Endodermal cell (in vitro differentiated cells): ENCODE measurements around the gene TPD52L3. TPM values are rescaled to one million over a fixed set of nuclear protein-coding genes. Genes with fewer than 3 reads are reported as not detected.

ENCODE experiments used
- DNase-seq: peaks from one replicate; pipeline ENCODE4 v3.0.0-alpha.2; 2017
- H3K27ac ChIP-seq: 2 replicates; pipeline ENCODE4 v1.5.1; 2013; ENCODE audit warnings: mild to moderate bottlenecking, low read depth, low read length, moderate library complexity
- H3K27me3 ChIP-seq: 2 replicates; pipeline ENCODE4 v1.6.1; 2013; ENCODE audit warnings: mild to moderate bottlenecking, low read length, moderate library complexity; ENCODE audit not compliant: insufficient read depth, control insufficient read depth, poor library complexity, severe bottlenecking
- H3K36me3 ChIP-seq: 2 replicates; pipeline ENCODE4 v1.7.0; 2013; ENCODE audit warnings: mild to moderate bottlenecking, low read length, moderate library complexity; ENCODE audit not compliant: control insufficient read depth, insufficient read depth
- H3K4me1 ChIP-seq: one replicate; pipeline ENCODE4 v1.7.0; 2013; ENCODE audit warnings: low read length; ENCODE audit not compliant: control insufficient read depth, insufficient read depth
- H3K4me3 ChIP-seq: 2 replicates; pipeline ENCODE4 v1.5.1; 2013; ENCODE audit warnings: mild to moderate bottlenecking, low read length, moderate library complexity
- H3K9ac ChIP-seq: 2 replicates; pipeline ENCODE4 v1.6.1; 2013; ENCODE audit warnings: mild to moderate bottlenecking, low read length, moderate library complexity; ENCODE audit not compliant: poor library complexity, severe bottlenecking; ENCODE audit errors: extremely low read depth
- H3K9me3 ChIP-seq: 2 replicates; pipeline ENCODE4 v1.6.1; 2013; ENCODE audit warnings: mild to moderate bottlenecking, low read length, moderate library complexity; ENCODE audit not compliant: control insufficient read depth
- H3K27ac Mint-ChIP-seq: 2 replicates; pipeline ENCODE4 v1.8.0; 2020; ENCODE audit warnings: mixed read lengths
- H3K27me3 Mint-ChIP-seq: 2 replicates; pipeline ENCODE4 v1.8.0; 2021; ENCODE audit warnings: mild to moderate bottlenecking, mixed read lengths; ENCODE audit not compliant: insufficient read depth
- H3K36me3 Mint-ChIP-seq: 2 replicates; pipeline ENCODE4 v1.8.0; 2020; ENCODE audit warnings: low read depth, mixed read lengths
- H3K4me1 Mint-ChIP-seq: 2 replicates; pipeline ENCODE4 v1.8.0; 2020; ENCODE audit warnings: mixed read lengths
- H3K4me3 Mint-ChIP-seq: 2 replicates; pipeline ENCODE4 v1.8.0; 2020; ENCODE audit warnings: mild to moderate bottlenecking, moderate library complexity, mixed read lengths
- H3K9me3 Mint-ChIP-seq: 2 replicates; pipeline ENCODE4 v1.8.0; 2020; ENCODE audit warnings: mild to moderate bottlenecking, mixed read lengths
- WGBS, 2 experiments: methylation state at CpG; one replicate each; pipeline versions ENCODE4 v1.1.5 to v1.1.7; 2013; ENCODE audit warnings: missing lambda C conversion rate in 2 of 2, mixed read lengths in 1 of 2; ENCODE audit not compliant: insufficient coverage in 1 of 2, insufficient read length in 1 of 2; 5-methylcytosine and 5-hydroxymethylcytosine counted together
- long read RNA-seq, 4 experiments: library from polyadenylated mRNA in 2 of 4; library from RNA in 1 of 4; library from capped mRNA in 1 of 4; stranded (forward) in 3 of 4; unstranded in 1 of 4; transcript quantifications; one replicate each; pipeline ENCODE4 v2.0.0, GENCODE V29; 2020 to 2021; ENCODE audit warnings: inconsistent platforms in 1 of 4
- polyA plus RNA-seq, 2 experiments: library from polyadenylated mRNA; stranded (reverse); fragments of 50-300 nt; gene quantifications; one replicate each; pipeline ENCODE4 v1.2.3, GENCODE V29; 2013
- total RNA-seq, 2 donors: library from RNA; stranded (reverse); fragmentation: NEBNext Ultra II Directional in 1 of 2; extraction: Animal tissue kit (Norgen Biotek cat#: 25700) in 1 of 2; gene quantifications; 2 replicates in 1 of 2; 3 replicates in 1 of 2; pipeline ENCODE4 v1.2.1, GENCODE V29; 2021
- TF ChIP-seq, protein P1 (sequence below): fragments of 200-600 bp; sonication (generic); conservative IDR thresholded peaks from 2 replicates; pipeline ENCODE4 v1.5.0; 2021; ENCODE audit warnings: antibody characterized with exemption, mild to moderate bottlenecking

Gene TPD52L3
- not detected for total RNA-seq
- polyA plus RNA-seq (2013, experiment 1 of 2) = not detected
- polyA plus RNA-seq (2013, experiment 2 of 2) = not detected
- long read RNA-seq, experiment 1 = 0 reads
- long read RNA-seq, experiment 2 = 0 reads
- long read RNA-seq, experiment 3 = 0 reads
- long read RNA-seq, experiment 4 = 0 reads

DNA sequence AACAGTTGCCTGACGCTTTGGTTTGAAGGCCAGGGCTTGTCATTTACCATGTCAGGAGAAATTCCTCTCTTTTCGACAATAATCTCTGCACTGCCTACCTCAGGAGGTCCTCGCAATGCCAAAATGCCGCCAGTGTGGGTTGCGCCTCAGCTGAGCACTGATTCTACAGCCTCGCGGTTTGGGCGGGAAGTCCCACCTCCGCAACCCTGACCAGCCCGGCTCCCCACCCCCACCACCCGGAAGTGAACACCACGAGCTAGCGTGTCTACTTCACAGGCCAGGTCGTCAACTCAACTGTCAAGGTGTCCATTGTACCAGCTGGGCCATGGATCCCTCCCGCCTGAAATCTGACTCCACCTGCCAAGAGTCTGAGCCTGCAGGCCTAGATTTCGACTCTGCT, at the start of gene TPD52L3:
TPD52L3 (plus strand) TSS at position 273 of the 400 bp plus-strand sequence. CDS start 221 bp downstream, outside the sequence.
- no peak within 1 kb of the TSS for H3K27ac ChIP-seq
- H3K36me3 ChIP-seq = no peaks in the 10 kb centered on the region
- no peak within 1 kb of the TSS for H3K4me3 ChIP-seq
- H3K4me1 ChIP-seq = no peaks in the 10 kb centered on the region
- no peaks in the 10 kb centered on the region for H3K36me3 Mint-ChIP-seq
- no peaks in the 10 kb centered on the region for H3K27me3 ChIP-seq
- no peak within 1 kb of the TSS for H3K27ac Mint-ChIP-seq
- H3K9me3 ChIP-seq = no peaks in the 10 kb centered on the region
- 79 to 92% methylated on average over 4 to 16 of the region's 16 CpGs for WGBS, 2 experiments
- no peak within 1 kb of the TSS for H3K4me3 Mint-ChIP-seq
- no peak within 1 kb of the TSS for H3K9ac ChIP-seq
- H3K4me1 Mint-ChIP-seq = no peaks in the 10 kb centered on the region
- peaks cover 16% of the 10 kb centered on the region for H3K27me3 Mint-ChIP-seq
- no peak for DNase-seq
- TF ChIP-seq, protein P1, sequence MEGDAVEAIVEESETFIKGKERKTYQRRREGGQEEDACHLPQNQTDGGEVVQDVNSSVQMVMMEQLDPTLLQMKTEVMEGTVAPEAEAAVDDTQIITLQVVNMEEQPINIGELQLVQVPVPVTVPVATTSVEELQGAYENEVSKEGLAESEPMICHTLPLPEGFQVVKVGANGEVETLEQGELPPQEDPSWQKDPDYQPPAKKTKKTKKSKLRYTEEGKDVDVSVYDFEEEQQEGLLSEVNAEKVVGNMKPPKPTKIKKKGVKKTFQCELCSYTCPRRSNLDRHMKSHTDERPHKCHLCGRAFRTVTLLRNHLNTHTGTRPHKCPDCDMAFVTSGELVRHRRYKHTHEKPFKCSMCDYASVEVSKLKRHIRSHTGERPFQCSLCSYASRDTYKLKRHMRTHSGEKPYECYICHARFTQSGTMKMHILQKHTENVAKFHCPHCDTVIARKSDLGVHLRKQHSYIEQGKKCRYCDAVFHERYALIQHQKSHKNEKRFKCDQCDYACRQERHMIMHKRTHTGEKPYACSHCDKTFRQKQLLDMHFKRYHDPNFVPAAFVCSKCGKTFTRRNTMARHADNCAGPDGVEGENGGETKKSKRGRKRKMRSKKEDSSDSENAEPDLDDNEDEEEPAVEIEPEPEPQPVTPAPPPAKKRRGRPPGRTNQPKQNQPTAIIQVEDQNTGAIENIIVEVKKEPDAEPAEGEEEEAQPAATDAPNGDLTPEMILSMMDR = no peak
- H3K9me3 Mint-ChIP-seq = no peaks in the 10 kb centered on the region

DNA sequence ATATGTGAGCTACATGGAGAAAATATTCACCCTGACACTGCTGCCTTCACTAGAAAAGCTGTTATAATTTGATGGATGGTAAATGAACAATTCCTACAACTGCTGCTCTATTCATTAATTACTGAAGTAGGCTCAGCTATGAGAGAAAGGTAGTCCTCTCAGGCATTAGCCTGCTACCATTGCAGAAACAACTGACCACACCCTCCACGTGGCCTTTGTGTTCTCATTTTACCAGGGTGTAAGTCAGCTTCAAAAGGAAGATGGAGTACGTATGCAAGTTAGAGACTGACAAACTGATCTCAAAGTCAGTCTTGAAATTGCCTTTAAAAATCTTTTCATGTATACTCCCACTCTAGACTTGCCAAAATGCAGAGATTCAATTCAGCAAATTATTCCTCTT, 26.3 kb upstream of the TPD52L3 start:
- Mint-ChIP-seq H3K36me3 (no peaks in the 10 kb centered on the region), H3K27ac (no peak overlapping the region), H3K9me3 (peaks cover under 1% of the 10 kb centered on the region), H3K27me3 (peaks cover 1% of the 10 kb centered on the region), H3K4me1 (no peaks in the 10 kb centered on the region), H3K4me3 (no peak overlapping the region)
- H3K9ac ChIP-seq = no peak overlapping the region
- WGBS, 2 experiments = 20 to 33% methylated on average over 1 to 2 of the region's 2 CpGs
- H3K27me3 ChIP-seq = no peaks in the 10 kb centered on the region
- TF ChIP-seq, protein P1 = no peak
- no peaks in the 10 kb centered on the region for H3K36me3 ChIP-seq
- no peak for DNase-seq
- H3K4me3 ChIP-seq = no peak overlapping the region
- no peaks in the 10 kb centered on the region for H3K4me1 ChIP-seq
- no peaks in the 10 kb centered on the region for H3K9me3 ChIP-seq
- no peak overlapping the region for H3K27ac ChIP-seq

GRCh38 chr9:6302417-6302816, 25.8 kb upstream of the TPD52L3 start:
- Histone ChIP-seq H3K36me3 (no peaks in the 10 kb centered on the region), H3K27me3 (no peaks in the 10 kb centered on the region), H3K4me1 (no peaks in the 10 kb centered on the region), H3K9me3 (no peaks in the 10 kb centered on the region), H3K4me3 (no peak overlapping the region), H3K27ac (no peak overlapping the region), H3K9ac (no peak overlapping the region)
- no peak for DNase-seq
- H3K4me1 Mint-ChIP-seq = no peaks in the 10 kb centered on the region
- no peaks in the 10 kb centered on the region for H3K36me3 Mint-ChIP-seq
- no peak overlapping the region for H3K27ac Mint-ChIP-seq
- H3K4me3 Mint-ChIP-seq = no peak overlapping the region
- H3K27me3 Mint-ChIP-seq = peaks cover 1% of the 10 kb centered on the region
- TF ChIP-seq, protein P1 = no peak
- no peaks in the 10 kb centered on the region for H3K9me3 Mint-ChIP-seq
